Fibroblast of the conjunctiva (primary cell): ENCODE results near the gene NSMCE1.
"Not testable (repeated sequence)": the region's sequence is repeated elsewhere in the genome, so short reads cannot be mapped to it uniquely, and the experiment has no call there.

Source experiments
- DNase-seq: peaks from one replicate; pipeline ENCODE4 v3.0.0-alpha.2; 2010; ENCODE audit warnings: low read depth

NSMCE1 gene

GRCh38 chr16:27269300-27270150 lies 953 bp upstream of the NSMCE1 start:
- DNase-seq = no peak

GRCh38 chr16:27267037-27267677 lies 1.4 kb downstream of the NSMCE1 start:
- no peak for DNase-seq

GRCh38 chr16:27265982-27266381 lies 2.6 kb downstream of the NSMCE1 start:
- no peak for DNase-seq

GRCh38 chr16:27264151-27264550 lies 4.4 kb downstream of the NSMCE1 start:
- DNase-seq = no peak

- not testable (repeated sequence) for DNase-seq
These were observed 5.6 kb downstream of the NSMCE1 start for GRCh38 chr16:27262904-27263423.

GRCh38 chr16:27259710-27260109 lies 8.9 kb downstream of the NSMCE1 start:
- no peak for DNase-seq

GRCh38 chr16:27258241-27258734 lies 10.3 kb downstream of the NSMCE1 start:
- no peak for DNase-seq

- no peak for DNase-seq
These were observed 11.3 kb downstream of the NSMCE1 start for GRCh38 chr16:27257271-27257670.

GRCh38 chr16:27256861-27257260 lies 11.7 kb downstream of the NSMCE1 start:
- DNase-seq = no peak

- no peak for DNase-seq
These were observed 14.2 kb downstream of the NSMCE1 start for GRCh38 chr16:27254262-27254811.

- DNase-seq = no peak
These were observed 15.0 kb downstream of the NSMCE1 start for GRCh38 chr16:27253526-27253930.

GRCh38 chr16:27252206-27252585 lies 16.4 kb downstream of the NSMCE1 start:
- no peak for DNase-seq

GRCh38 chr16:27251541-27252205 lies 16.9 kb downstream of the NSMCE1 start:
- no peak for DNase-seq

GRCh38 chr16:27248886-27249285 lies 19.7 kb downstream of the NSMCE1 start:
- DNase-seq = not testable (repeated sequence)

GRCh38 chr16:27248036-27248435 lies 20.5 kb downstream of the NSMCE1 start:
- DNase-seq = no peak

- DNase-seq = not testable (repeated sequence)
These were observed 21.5 kb downstream of the NSMCE1 start for GRCh38 chr16:27247076-27247475.

- DNase-seq = no peak
These were observed 22.1 kb downstream of the NSMCE1 start for GRCh38 chr16:27246439-27246838.

GRCh38 chr16:27245276-27246172 lies 23.0 kb downstream of the NSMCE1 start:
- DNase-seq = peak; percentile 54

GRCh38 chr16:27244363-27244755 lies 24.2 kb downstream of the NSMCE1 start:
- no peak for DNase-seq

GRCh38 chr16:27243725-27244362 lies 24.7 kb downstream of the NSMCE1 start:
- DNase-seq = no peak
